GM19455 (cell line): Measurements from ENCODE around the gene IRX3.

Experiments
- ATAC-seq: cut with Tn5 transposase; IDR thresholded peaks from one replicate; pipeline ENCODE4 v1.9.1; 2021; ENCODE audit not compliant: unreplicated experiment

IRX3 gene

GRCh38 chr16:54286366-54287130 is at the start of gene IRX3:
TSS of gene IRX3 (minus strand) at chr16:54286787. CDS start at chr16:54286050, 737 bp downstream.
- ATAC-seq, result no peak

- no peak for ATAC-seq
Measured at GRCh38 chr16:54335230-54335629, 48.6 kb upstream of the IRX3 start.

DNA sequence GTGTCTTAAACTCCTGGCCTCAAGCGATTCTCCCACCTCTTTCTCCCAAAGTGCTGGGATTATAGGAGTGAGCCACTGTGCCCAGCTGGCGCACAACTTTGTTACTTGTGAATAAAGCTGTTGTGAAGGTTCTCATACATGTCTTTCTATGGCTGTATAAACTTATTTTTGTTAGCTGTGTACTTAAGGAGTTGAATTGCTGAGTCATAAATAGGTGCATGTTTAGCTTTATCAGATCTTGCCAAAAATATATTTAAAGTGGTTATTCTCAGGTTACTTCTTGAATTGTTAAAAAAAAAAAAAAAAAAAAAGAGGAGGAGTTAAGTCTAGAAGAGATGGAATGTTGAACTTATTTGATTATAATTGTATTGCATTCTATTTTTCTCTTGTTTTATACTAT is 47.6 kb upstream of the IRX3 start:
- no peak for ATAC-seq

DNA sequence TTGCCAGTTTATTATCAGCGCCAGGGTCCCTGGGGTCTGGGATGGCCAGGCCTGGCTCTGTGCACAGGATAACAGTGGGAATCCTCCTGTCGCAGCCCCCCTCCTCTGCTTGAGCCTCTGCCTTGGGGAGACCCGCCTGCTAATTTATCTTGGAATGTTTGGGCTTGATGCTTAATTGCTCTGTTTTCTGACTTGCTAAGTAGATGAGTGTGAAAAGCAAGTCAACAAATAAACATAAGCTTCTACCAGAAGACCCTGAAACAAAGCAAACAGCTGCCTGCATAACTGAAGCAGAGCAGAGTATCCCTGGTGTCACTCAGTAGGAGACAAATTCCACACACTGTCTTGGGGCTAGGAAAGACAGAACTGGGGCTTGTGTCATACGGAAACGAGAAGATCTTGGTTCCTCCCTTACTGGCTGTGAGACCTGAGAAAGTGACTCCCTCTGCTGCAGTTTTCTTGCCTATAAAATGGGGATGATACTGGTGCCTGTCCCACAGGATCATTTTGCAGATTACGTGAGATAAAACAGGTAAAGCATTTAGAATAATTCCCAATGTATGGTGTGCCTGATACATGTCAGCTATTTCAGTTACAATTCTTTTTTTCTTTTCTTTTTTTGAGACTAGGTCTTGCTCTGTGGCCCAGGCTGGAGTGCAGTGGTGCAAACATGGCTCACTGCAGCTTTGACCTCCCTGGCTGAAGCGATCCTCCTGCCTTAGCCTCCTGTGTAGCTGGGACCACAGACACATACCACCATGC is 44.8 kb upstream of the IRX3 start:
- no peak for ATAC-seq

DNA sequence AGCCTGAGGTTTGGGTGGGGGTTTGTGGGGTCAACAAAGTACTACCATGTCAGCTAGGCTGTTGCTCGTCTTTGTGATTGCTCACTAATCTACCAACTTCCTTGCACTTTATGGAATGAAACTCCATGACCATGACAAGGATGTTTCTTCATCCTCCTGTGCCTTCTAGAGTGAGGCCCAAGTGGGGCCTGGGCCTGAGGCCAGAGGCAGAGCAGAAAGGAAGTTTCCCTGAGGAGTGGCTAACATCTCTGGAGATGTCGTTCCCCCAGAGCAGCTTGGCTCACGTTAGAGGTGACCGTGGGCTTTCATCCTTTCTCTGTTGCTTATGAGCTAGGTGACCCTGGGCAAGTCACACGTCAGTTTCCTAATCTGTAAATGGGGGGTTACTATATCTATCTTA is 41.0 kb upstream of the IRX3 start:
- ATAC-seq, result no peak

DNA sequence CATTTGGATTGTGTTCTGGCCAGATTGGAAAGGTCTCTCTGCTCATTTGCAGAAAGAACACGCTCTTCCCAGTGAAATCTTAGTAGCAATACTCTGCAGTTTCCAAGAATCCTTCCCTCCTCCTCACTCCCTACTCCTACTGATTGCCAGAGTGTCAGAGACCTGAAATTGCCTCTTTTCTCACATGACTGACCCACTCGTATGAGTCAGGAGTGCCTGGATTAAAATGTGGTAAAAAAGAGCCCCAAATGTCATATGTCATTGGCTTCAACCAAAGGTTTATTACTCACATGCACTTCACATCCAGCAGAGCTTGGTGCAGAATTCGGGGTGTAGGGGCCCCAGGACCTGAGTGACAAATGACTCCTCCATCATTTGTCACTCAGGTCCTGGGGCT is 39.7 kb upstream of the IRX3 start:
- no peak for ATAC-seq

DNA sequence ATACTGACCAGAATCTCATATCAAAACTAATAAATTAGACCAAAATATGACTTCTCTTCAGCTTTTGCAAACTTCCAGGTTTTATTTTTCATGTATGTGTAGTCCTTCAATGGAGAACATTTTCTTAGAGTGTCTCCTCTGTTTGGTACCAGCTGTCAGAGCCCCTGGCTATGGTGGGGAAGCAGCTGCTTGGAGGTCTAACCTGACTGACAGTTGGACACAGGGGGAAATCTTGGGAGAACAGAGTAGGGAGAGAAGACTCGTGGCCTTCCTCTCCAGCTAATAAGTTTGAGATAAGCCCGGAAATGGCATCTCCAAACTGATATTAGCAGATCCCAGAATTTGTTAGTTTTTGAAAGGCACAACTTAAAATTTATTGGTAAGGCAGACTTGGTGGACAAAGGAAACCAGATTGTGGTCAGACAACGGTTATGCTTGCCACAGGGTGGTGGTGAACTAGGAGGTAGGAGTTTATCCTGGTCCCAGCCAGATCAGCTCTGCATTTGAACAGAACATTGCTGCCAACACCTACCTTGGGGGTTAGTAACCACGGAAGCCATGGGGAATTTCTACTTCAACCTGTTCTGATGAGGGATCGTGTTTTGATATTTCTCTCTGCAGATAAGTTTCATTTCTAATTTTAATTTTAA is 39.2 kb upstream of the IRX3 start:
- ATAC-seq, result no peak

- ATAC-seq, result no peak
Measured at GRCh38 chr16:54324716-54325115, 38.1 kb upstream of the IRX3 start.

- no peak for ATAC-seq
Measured at GRCh38 chr16:54320697-54321340, 34.2 kb upstream of the IRX3 start.

GRCh38 chr16:54318941-54319340 is 32.4 kb upstream of the IRX3 start:
- no peak for ATAC-seq

DNA sequence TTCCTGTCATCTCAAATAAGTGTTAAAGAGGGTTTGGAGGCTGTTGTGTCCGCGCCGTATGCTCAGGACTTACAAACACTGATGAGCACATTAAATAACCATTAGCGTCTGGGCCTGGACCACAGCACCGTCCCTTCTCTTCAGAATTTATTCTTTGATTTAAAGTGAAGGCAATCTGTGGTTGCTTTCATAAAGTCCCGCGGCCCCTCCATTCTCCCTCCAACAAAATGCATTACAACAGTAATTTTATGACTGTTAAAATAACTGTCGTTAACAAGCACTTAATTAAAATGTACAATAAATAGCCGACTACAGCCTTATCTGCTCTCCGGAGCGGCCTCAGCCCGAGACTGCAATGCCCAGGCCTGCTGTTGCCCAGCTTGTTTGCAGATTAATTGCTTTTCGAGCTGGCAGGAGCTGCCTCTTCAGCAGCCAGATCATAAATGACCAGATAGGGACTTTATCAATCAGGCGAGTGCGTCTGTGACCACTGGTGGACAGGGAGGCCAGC is 30.6 kb upstream of the IRX3 start:
- no peak for ATAC-seq

- no peak for ATAC-seq
Measured at GRCh38 chr16:54316095-54316889, 29.7 kb upstream of the IRX3 start.

DNA sequence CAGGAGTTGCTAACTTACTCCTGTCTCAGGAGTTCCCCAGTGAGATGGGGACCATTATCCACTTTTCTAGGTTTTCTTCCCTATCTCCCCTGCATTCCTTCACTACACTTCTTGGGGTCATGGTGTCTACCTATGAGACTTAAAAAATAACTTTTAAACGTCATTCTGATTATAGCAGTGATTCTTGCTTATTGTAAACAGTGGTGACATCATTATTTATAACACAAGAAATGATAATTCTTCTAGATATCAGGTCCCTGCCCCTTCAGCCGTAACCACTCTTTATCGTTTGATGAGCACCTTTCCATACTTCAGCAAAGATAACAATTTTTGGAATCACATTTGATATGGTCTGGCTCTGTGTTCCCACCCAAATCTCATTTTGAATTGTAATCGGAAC is 27.2 kb upstream of the IRX3 start:
- no peak for ATAC-seq

- no peak for ATAC-seq
Measured at GRCh38 chr16:54312502-54312991, 26.0 kb upstream of the IRX3 start.

- no peak for ATAC-seq
Measured at GRCh38 chr16:54309341-54309740, 22.8 kb upstream of the IRX3 start.

DNA sequence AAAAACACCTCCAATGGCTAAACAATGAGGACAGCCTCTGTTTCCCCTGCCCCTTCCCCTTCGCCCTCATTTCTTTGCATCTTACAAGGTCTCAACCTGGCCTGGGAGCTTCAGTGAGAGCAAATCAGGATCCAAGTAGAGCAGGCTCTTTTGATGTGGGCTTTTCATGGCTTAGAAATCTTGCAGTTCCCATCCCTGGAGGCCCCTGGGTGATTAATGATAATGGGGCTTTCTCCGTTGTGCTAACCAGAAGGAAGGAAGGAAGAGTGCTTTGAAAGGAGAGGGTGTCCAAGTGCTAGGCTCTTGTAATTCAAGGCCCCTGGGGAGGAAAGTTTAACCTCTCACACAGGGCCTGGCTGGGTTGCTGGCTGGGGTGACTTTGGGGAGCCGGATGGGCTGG is 18.5 kb upstream of the IRX3 start:
- ATAC-seq, result no peak

DNA sequence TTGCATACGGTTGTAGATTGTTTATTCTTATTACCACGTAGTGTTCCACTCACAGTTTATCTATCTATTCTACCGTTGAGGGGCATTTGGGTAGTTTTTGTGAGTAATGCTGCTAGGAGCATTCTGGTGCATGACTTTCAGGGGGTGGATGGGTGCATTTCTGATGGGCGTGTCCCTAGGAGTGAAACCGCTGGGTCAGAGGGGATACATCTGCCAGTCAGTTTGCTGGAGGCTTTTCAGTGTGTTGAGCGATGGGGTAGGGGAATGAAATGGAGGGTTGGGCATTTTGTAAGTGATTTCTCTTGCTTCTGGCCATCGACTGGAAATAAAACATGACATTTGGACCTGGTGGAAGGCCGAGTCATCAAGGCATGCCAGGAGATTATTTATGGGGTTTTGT is 17.0 kb upstream of the IRX3 start:
- no peak for ATAC-seq

GRCh38 chr16:54297154-54297553 is 10.6 kb upstream of the IRX3 start:
- no peak for ATAC-seq

- no peak for ATAC-seq
Measured at GRCh38 chr16:54296543-54296942, 10.0 kb upstream of the IRX3 start.
